GM12865 (cell line): Measurements from ENCODE around the gene GRID1.

Source experiments
- DNase-seq: peaks from one replicate; pipeline ENCODE4 v3.0.0; 2010; ENCODE audit warnings: low read depth
- H3K4me3 ChIP-seq: 2 replicates; pipeline ENCODE4 v1.5.1; 2011; ENCODE audit warnings: mild to moderate bottlenecking, low read depth, low read length, control low read depth
- TF ChIP-seq, protein P1 (sequence below): IDR thresholded peaks from 2 replicates; pipeline ENCODE4 v1.5.1; 2011; ENCODE audit warnings: low read length, control low read depth, low read depth, inconsistent platforms; ENCODE audit not compliant: insufficient read depth; ENCODE audit errors: missing control alignments

Gene GRID1

GRCh38 chr10:86266446-86267242 is 100.0 kb downstream of the GRID1 start:
- TF ChIP-seq, protein P1, sequence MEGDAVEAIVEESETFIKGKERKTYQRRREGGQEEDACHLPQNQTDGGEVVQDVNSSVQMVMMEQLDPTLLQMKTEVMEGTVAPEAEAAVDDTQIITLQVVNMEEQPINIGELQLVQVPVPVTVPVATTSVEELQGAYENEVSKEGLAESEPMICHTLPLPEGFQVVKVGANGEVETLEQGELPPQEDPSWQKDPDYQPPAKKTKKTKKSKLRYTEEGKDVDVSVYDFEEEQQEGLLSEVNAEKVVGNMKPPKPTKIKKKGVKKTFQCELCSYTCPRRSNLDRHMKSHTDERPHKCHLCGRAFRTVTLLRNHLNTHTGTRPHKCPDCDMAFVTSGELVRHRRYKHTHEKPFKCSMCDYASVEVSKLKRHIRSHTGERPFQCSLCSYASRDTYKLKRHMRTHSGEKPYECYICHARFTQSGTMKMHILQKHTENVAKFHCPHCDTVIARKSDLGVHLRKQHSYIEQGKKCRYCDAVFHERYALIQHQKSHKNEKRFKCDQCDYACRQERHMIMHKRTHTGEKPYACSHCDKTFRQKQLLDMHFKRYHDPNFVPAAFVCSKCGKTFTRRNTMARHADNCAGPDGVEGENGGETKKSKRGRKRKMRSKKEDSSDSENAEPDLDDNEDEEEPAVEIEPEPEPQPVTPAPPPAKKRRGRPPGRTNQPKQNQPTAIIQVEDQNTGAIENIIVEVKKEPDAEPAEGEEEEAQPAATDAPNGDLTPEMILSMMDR, result no peak
- DNase-seq, result no peak
- H3K4me3 ChIP-seq, result no peak overlapping the region

- no peak for DNase-seq
- no peak overlapping the region for H3K4me3 ChIP-seq
- TF ChIP-seq, protein P1, result no peak
Observed at GRCh38 chr10:86265895-86266259, 100.7 kb downstream of the GRID1 start.

GRCh38 chr10:86265236-86265894 is 101.2 kb downstream of the GRID1 start:
- no peak for DNase-seq
- TF ChIP-seq, protein P1, result no peak
- no peak overlapping the region for H3K4me3 ChIP-seq

- DNase-seq, result no peak
- TF ChIP-seq, protein P1, result no peak
- no peak overlapping the region for H3K4me3 ChIP-seq
Observed at GRCh38 chr10:86264481-86265231, 101.9 kb downstream of the GRID1 start.

DNA sequence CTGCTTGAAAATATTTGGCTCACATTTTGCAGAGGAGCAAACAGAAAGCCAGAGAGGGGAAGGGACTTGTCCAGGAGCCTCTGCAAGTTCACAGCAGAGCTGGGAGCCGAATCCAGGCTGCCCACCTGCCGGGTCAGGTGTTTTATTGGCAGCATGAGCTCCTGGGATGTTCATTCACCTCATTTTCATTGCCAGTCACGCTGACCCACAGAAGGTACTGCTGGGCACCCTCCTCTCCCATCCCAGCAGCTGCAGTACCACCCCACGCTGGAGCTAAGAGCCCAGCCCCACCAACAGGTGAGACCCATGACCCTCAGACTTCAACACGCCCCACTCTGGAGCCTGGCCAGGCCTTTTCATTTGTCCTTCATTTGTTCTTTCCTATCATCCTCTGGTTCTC is 102.7 kb downstream of the GRID1 start:
- TF ChIP-seq, protein P1, result no peak
- no peak for DNase-seq
- no peak overlapping the region for H3K4me3 ChIP-seq

- no peak overlapping the region for H3K4me3 ChIP-seq
- DNase-seq, result no peak
- TF ChIP-seq, protein P1, result no peak
Observed at GRCh38 chr10:86263209-86263608, 103.4 kb downstream of the GRID1 start.
